Hepatocyte (in vitro differentiated cells): ENCODE measurements around the gene THAP3. TPM values are rescaled to one million over a fixed set of nuclear protein-coding genes. Genes with fewer than 3 reads are reported as not detected.

Source experiments
- DNase-seq: peaks from one replicate; pipeline ENCODE4 v3.0.0-alpha.2; 2016; ENCODE audit warnings: low spot score
- H2AFZ ChIP-seq: fragments of 200-600 bp; sonication (generic); 2 replicates; pipeline ENCODE4 v1.6.0; 2016; ENCODE audit warnings: antibody characterized with exemption, mild to moderate bottlenecking
- H3K27ac ChIP-seq: fragments of 200-600 bp; sonication (generic); 2 replicates; pipeline ENCODE4 v1.5.1; 2016; ENCODE audit warnings: mild to moderate bottlenecking
- H3K27me3 ChIP-seq: fragments of 200-600 bp; sonication (generic); 2 replicates; pipeline ENCODE4 v1.6.1; 2016
- H3K36me3 ChIP-seq: fragments of 200-600 bp; sonication (generic); replicated peaks from 2 replicates; pipeline ENCODE4 v1.5.1; 2016; ENCODE audit warnings: low read depth; ENCODE audit not compliant: insufficient read depth
- H3K4me1 ChIP-seq: fragments of 200-600 bp; sonication (generic); 2 replicates; pipeline ENCODE4 v1.5.1; 2016; ENCODE audit warnings: mild to moderate bottlenecking, moderate library complexity; ENCODE audit not compliant: insufficient read depth
- H3K4me2 ChIP-seq: fragments of 200-600 bp; sonication (generic); 2 replicates; pipeline ENCODE4 v1.6.0; 2016
- H3K4me3 ChIP-seq: fragments of 200-600 bp; sonication (generic); 2 replicates; pipeline ENCODE4 v1.5.1; 2016; ENCODE audit warnings: mild to moderate bottlenecking
- H3K79me2 ChIP-seq: fragments of 200-600 bp; sonication (generic); 2 replicates; pipeline ENCODE4 v1.6.0; 2017; ENCODE audit warnings: mild to moderate bottlenecking
- H3K9me2 ChIP-seq: fragments of 200-600 bp; sonication (generic); replicated peaks from 2 replicates; pipeline ENCODE4 v1.6.0; 2017; ENCODE audit warnings: mild to moderate bottlenecking; ENCODE audit not compliant: insufficient read depth
- H3K9me3 ChIP-seq: fragments of 200-600 bp; sonication (generic); 2 replicates; pipeline ENCODE4 v1.5.1; 2016; ENCODE audit warnings: low read depth, mild to moderate bottlenecking
- H4K20me1 ChIP-seq: fragments of 200-600 bp; sonication (generic); 2 replicates; pipeline ENCODE4 v1.6.0; 2016; ENCODE audit warnings: mild to moderate bottlenecking; ENCODE audit not compliant: insufficient read depth, poor library complexity, severe bottlenecking
- CTCF ChIP-seq: fragments of 200-600 bp; sonication (generic); IDR thresholded peaks from 2 replicates; pipeline ENCODE4 v1.5.1; 2016; ENCODE audit warnings: antibody characterized with exemption, mild to moderate bottlenecking; ENCODE audit not compliant: poor library complexity
- EZH2 ChIP-seq: fragments of 200-600 bp; sonication (generic); IDR thresholded peaks from 2 replicates; pipeline ENCODE4 v1.6.1; 2016; ENCODE audit warnings: antibody characterized with exemption, mild to moderate bottlenecking, borderline replicate concordance
- EZH2phosphoT487 ChIP-seq: fragments of 200-600 bp; sonication (generic); IDR thresholded peaks from one replicate; pipeline ENCODE4 v1.6.1; 2018; ENCODE audit warnings: antibody characterized with exemption, mild to moderate bottlenecking, low read depth, moderate library complexity; ENCODE audit not compliant: unreplicated experiment, severe bottlenecking
- WGBS: methylation state at CpG from one replicate; pipeline ENCODE4 v1.1.6; 2016; ENCODE audit warnings: low lambda C conversion rate; ENCODE audit errors: missing lambda C conversion rate; 5-methylcytosine and 5-hydroxymethylcytosine counted together
- polyA plus RNA-seq: library from polyadenylated mRNA; unstranded; fragments of >200 nt; fragmentation: Nextera tagmentation; extraction: Ambion mirVana; gene quantifications from 2 replicates; pipeline ENCODE4 v1.2.1, GENCODE V29; 2016
- total RNA-seq: library from RNA; depleted of rRNA; stranded (reverse); fragments of >200 nt; gene quantifications from 2 replicates; pipeline ENCODE4 v1.2.3, GENCODE V29; 2014

Gene THAP3
- total and polyA plus RNA-seq, 2 experiments from 2014 or later: 13.0 to 26.5 TPM

- Histone ChIP-seq H3K4me3 (no peak overlapping the region), H2AFZ (no peak overlapping the region), H3K4me2 (no peak overlapping the region), H3K9me2 (no peaks in the 10 kb centered on the region), H3K27ac (no peak overlapping the region), H4K20me1 (peaks cover 3% of the 10 kb centered on the region), H3K9me3 (no peaks in the 10 kb centered on the region), H3K4me1 (no peaks in the 10 kb centered on the region), H3K79me2 (no peaks in the 10 kb centered on the region), H3K27me3 (no peaks in the 10 kb centered on the region), H3K36me3 (no peaks in the 10 kb centered on the region)
- TF ChIP-seq EZH2: no peak
- no peak for TF ChIP-seq CTCF
- no peak for TF ChIP-seq EZH2phosphoT487
- no peak for DNase-seq
- WGBS: 89% methylated on average over 7 of the region's 7 CpGs
Observed at GRCh38 chr1:6590046-6590445, 34.6 kb upstream of the THAP3 start.

- H3K79me2 ChIP-seq: peaks cover 1% of the 10 kb centered on the region
- no peak overlapping the region for H2AFZ ChIP-seq
- 96% methylated on average over 13 of the region's 13 CpGs for WGBS
- TF ChIP-seq EZH2phosphoT487: no peak
- no peak for TF ChIP-seq CTCF
- TF ChIP-seq EZH2: no peak
- peaks cover 3% of the 10 kb centered on the region for H4K20me1 ChIP-seq
- no peaks in the 10 kb centered on the region for H3K4me1 ChIP-seq
- H3K9me2 ChIP-seq: no peaks in the 10 kb centered on the region
- no peak overlapping the region for H3K4me2 ChIP-seq
- H3K9me3 ChIP-seq: no peaks in the 10 kb centered on the region
- no peaks in the 10 kb centered on the region for H3K36me3 ChIP-seq
- H3K4me3 ChIP-seq: no peak overlapping the region
- no peak for DNase-seq
- no peak overlapping the region for H3K27ac ChIP-seq
- no peaks in the 10 kb centered on the region for H3K27me3 ChIP-seq
Observed at GRCh38 chr1:6591222-6591621, 33.4 kb upstream of the THAP3 start.

- Histone ChIP-seq H3K27ac (no peak overlapping the region), H3K79me2 (peaks cover 6% of the 10 kb centered on the region)
Observed at GRCh38 chr1:6591644-6592043, 33.0 kb upstream of the THAP3 start.

More at GRCh38 chr1:6591644-6592043, 33.0 kb upstream of the THAP3 start:
- Histone ChIP-seq H3K4me3 (no peak overlapping the region), H3K9me2 (no peaks in the 10 kb centered on the region), H4K20me1 (peaks cover 5% of the 10 kb centered on the region), H2AFZ (no peak overlapping the region), H3K9me3 (no peaks in the 10 kb centered on the region), H3K36me3 (no peaks in the 10 kb centered on the region), H3K4me1 (no peaks in the 10 kb centered on the region), H3K27me3 (no peaks in the 10 kb centered on the region), H3K4me2 (no peak overlapping the region)
- no peak for TF ChIP-seq EZH2
- TF ChIP-seq EZH2phosphoT487: no peak
- no peak for TF ChIP-seq CTCF
- DNase-seq: no peak
- 76% methylated on average over 6 of the region's 6 CpGs for WGBS
